ENCODE results near the gene TSKU.

DNA sequence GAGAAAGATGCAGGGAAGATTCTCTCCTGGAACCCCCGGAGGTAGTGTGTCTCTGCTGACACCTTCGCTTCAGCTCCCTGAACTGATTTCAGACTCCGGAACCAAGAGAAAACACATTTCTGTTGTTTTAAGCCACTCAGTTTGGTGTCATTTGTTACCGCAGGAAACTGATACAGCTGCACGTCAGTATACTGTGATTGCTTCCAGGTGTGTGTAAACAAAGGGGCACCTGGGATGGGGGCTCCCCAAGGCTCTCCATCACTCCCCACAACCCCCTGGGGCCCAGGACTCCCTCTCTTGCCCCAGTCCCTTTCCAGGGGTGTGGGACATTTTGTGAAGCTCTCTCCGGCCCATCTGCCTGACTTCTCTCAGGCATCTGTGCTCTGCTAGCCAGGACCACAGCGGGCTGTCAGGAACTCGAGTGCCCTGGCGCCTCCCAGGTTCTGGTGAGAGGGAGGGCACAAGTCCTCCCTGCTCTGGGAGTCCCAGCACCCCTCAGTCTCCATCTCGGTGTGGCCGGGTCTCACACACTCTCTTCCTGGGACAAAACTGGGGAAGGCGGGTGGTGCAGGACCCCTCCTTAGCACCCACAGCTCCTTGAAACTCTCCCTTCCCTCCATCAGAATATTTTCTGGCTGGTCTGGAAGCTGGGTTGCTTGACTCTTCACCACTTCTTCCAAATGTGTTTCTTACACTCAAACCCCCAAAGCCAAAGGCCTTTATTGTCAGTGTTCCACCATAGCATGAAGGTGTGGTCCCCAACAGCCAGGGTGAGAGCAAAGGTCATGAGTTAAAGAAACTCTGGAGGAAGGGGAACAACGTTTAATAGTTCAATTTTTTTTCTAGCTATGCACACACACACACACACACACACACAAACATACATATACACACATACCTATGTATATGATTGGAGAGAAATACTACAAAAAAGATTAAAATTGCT, 35.0 kb upstream of the TSKU start:
- no peak for TF ChIP-seq EZH2 (IDR thresholded peaks at IDR 0.05; ENCODE audit: insufficient read depth, poor library complexity, severe bottlenecking)
- no peak for TF ChIP-seq EZH2phosphoT487 (IDR thresholded peaks at IDR 0.05; ENCODE audit: insufficient read depth, low read depth)
